GM12892 (cell line): ENCODE results near the gene KCNMA1.

Source experiments
- POLR2A ChIP-seq: IDR thresholded peaks from 2 replicates; pipeline ENCODE4 v1.6.1; 2011; ENCODE audit warnings: low read depth, low read length, control low read depth
- POLR2AphosphoS5 ChIP-seq: IDR thresholded peaks from 2 replicates; pipeline ENCODE4 v1.6.1; 2011; ENCODE audit warnings: low read depth, low read length, control low read depth

DNA sequence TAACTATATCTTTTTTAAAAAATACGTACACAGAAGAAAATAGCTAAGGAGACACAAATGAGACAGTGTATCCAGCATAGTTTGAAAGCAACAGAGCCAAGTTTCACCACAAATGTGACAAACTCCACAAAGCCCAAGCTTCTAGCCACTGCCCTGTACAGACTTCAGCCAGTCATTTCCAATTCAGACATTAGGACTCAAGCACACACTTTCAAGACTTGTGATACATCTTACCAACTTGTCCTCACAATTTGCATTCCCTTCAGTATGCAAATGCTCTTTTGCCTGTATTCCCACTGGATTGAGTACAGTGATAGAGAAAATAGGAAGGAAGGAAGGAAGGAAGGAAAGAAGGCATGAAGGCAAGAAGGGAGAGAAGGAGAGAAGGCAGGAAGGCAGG, 510.4 kb downstream of the KCNMA1 start:
- no peak for TF ChIP-seq POLR2A
- TF ChIP-seq POLR2AphosphoS5 = no peak
